HG03039 (cell line): ENCODE results near the gene ABCB1.

ENCODE experiments used
- ATAC-seq: cut with Tn5 transposase; IDR thresholded peaks from one replicate; pipeline ENCODE4 v1.9.1; 2021; ENCODE audit warnings: mild to moderate bottlenecking, moderate library complexity; ENCODE audit not compliant: unreplicated experiment

ABCB1 gene

DNA sequence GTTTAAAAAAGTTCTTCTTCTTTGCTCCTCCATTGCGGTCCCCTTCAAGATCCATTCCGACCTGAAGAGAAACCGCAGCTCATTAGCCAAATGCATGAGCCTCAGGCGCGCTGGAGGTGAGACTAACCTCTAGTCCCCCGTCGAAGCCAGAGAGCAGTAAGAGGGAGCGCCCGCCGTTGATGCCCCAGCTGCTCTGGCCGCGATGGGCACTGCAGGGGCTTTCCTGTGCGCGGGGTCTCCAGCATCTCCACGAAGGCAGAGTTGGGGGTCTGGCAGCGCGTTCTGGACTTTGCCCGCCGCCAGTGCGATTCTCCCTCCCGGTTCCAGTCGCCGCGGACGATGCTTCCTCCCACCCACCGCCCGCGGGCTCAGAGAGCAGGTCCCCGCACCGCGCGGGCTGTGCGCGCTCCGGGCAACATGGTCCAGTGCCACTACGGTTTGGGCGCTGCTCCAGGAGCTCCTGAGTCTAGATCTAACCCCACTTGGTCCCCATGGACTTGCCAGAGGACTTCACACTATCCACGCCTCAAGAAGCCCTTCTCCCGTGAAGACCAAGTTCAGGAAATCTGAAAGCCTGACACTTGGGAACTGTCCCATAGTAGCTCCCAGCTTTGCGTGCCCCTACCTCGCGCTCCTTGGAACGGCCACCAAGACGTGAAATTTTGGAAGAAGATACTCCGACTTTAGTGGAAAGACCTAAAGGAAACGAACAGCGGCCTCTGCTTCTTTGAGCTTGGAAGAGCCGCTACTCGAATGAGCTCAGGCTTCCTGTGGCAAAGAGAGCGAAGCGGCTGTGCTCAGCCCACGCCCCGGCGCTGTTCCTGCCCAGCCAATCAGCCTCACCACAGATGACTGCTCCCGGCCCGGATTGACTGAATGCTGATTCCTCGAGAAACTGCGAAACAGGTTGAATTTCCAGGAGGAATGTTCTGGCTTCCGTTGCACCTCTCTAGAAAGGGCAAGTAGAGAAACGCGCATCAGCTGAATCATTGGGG lies at the start of gene ABCB1:
TSS of gene ABCB1 (minus strand) at position 755 of the 995 bp plus-strand sequence. CDS start at position 55, 700 bp downstream.
- peak; percentile 68 for ATAC-seq

- ATAC-seq: no peak
Measured at GRCh38 chr7:87648316-87648715, 47.6 kb upstream of the ABCB1 start.

GRCh38 chr7:87645446-87645845 lies 44.8 kb upstream of the ABCB1 start:
- ATAC-seq: no peak

DNA sequence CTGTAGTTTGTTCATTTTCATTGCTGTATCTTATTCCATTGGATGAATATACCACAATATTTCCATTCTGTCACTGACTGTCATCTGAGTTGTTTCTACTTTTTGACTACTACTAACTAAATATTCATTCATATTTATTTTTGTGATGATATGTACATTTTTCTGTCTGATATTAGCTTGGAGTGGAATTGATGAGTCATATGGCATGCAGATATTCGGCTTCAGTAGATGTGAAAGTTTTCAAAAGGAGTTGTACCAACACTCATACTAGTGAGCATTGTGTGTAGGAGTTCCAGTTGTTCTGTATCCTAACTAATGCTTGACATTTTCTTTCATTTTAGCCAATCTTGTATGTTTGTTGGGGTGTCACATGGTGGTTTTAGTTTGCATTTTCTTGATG lies 35.2 kb upstream of the ABCB1 start:
- no peak for ATAC-seq

GRCh38 chr7:87628780-87629569 lies 28.3 kb upstream of the ABCB1 start:
- ATAC-seq: no peak

DNA sequence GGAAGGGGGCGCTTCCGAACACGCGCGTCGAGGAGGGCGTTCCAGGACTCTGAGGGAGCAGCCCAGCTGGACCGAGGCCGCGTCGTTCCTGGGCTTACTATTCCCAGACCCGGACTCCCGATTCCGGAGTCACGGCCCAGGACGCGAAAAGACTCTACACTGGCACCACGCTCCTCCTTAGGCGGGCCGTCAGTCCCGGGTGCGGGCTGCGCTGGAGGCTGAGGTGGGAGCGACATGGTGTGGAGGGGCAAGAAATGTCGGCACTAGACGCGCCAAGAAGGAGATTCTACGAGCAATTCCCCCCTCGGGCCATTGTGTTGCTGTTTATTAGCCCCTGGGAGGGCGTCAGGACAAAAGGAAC lies 26.9 kb upstream of the ABCB1 start:
- ATAC-seq: peak; percentile 11

DNA sequence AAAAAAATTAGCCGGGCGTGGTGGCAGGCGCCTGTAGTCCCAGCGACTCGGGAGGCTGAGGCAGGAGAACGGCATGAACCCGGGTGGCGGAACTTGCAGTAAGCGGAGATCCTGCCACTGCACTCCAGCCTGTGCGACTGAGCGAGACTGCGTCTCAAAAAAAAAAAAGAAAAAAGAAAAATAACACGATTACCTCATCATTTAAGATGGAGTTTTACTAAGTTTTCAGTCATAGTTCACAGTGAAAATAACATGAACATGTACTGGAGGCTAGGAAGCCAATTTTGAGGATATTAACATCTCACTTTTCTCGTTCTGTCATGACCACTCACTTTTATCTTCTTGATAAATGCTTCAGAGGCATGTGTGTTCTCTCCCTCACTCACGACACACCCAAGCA lies 24.4 kb upstream of the ABCB1 start:
- no peak for ATAC-seq

- no peak for ATAC-seq
Measured at GRCh38 chr7:87624628-87625027, 23.9 kb upstream of the ABCB1 start.

- no peak for ATAC-seq
Measured at GRCh38 chr7:87615197-87615596, 14.5 kb upstream of the ABCB1 start.

DNA sequence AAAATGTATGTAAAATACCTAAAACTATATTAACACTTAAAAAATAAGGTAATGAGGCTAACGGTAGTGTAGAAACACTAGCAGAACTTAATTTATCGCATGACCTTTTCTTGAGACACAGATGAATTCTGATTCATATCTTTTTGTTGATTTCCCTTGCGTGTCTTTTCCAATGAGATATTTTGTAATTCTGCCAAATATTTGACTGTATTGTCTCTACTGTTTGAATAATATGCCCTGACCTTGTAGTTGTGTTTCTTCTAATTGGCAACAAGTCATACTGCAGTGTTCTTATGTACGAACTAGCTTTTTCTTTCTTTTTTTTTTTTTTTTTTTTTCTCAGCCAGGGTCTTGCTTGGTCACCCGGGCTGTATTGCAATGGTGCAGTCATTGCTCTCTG lies 9.2 kb upstream of the ABCB1 start:
- ATAC-seq: no peak

GRCh38 chr7:87608431-87608830 lies 7.7 kb upstream of the ABCB1 start:
- no peak for ATAC-seq

DNA sequence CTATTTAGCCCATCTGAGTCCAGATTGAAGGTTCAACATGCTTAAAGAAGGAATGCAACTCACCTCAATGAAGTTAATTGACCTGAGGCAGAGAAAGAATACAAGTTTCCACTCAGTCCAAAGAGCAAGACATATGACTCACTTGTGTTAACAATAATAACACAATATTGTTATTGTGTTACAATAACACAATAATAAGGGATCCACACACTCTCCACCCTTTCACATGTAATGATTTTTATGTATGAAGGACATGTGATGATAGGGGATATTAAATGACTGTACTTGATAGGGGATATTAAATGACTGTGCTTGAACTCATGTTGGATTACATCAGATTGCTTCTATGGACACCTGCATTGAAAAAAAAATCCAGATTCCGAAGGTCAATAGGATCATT lies 3.6 kb upstream of the ABCB1 start:
- no peak for ATAC-seq

DNA sequence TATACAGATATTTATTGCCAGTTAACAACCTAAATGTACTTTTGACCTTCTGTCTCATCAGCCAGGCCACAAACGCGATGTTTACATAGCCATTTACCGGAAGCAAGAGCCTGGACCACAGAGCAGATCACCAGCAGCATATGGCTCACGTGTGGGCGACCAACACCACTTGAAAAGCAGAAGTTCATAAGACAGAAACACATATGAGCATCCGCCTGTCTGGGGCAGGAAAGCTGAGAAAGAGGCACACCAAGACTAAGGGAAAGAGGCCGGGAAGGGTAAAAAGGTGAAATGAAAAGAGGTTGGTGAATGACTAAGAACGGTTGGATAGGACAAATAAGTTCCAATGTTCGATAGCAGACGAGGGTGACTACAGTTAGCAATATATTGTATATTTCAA lies 1.3 kb downstream of the ABCB1 start:
- peak; percentile 95 for ATAC-seq

GRCh38 chr7:87598234-87599009 lies 2.3 kb downstream of the ABCB1 start:
- no peak for ATAC-seq

DNA sequence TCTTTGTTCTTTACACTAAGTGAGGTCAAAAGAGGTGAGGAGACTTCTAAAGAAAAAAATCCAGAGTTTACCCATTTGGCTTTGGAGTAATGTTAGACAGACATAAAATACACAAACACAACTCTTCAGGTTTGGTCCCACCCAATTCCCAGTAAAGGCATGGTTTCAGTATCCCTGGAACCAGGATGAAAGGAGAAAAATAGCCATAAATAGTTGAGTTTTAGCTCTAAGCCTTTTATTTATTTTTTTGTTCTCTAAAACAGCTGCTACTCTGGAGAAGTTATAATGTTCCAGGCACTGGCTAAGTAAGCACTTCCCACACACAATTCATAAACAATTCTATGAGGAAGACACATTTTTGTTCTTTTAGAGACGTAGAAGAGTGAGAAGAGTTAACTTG lies 4.0 kb downstream of the ABCB1 start:
- ATAC-seq: no peak

DNA sequence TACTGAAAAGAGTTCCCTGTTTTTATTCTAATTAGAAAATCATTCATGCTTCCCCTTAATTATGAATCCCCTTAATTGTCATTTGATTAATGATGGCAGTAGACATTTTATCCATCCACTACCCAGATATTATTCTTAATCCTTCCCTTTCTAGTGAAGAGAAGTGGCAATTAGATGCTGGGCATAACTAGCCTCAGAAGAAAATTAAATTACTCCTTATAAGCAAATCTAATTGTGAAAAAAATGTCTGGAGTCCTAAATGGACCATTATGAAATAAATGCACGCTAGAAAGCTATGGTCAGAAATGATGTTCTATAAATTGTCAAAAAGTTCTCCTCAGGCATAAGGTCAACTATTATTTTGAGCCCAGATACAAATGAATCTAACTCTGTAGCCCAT lies 4.5 kb downstream of the ABCB1 start:
- ATAC-seq: no peak

- ATAC-seq: no peak
Measured at GRCh38 chr7:87592300-87592699, 8.4 kb downstream of the ABCB1 start.

GRCh38 chr7:87591211-87591610 lies 9.5 kb downstream of the ABCB1 start:
- no peak for ATAC-seq

DNA sequence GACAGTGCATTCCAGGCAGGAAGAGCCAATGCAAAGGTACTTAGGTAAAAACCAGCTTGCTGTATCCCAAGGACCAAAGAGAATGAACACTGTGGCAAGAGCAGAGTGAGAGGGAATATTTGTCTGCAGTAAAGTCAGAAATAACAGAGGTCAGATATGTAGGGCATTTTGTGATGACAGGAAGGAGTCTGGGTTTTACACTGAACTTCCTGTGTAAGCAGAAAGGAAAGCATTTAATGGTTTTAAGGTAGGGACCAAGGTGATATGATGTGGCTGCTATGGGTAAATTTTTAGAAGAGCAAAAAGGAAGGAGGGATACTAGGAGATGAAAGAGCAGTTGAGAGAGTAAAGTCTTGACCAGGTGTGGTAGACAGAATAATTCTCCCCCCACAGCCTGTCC lies 10.1 kb downstream of the ABCB1 start:
- ATAC-seq: no peak

DNA sequence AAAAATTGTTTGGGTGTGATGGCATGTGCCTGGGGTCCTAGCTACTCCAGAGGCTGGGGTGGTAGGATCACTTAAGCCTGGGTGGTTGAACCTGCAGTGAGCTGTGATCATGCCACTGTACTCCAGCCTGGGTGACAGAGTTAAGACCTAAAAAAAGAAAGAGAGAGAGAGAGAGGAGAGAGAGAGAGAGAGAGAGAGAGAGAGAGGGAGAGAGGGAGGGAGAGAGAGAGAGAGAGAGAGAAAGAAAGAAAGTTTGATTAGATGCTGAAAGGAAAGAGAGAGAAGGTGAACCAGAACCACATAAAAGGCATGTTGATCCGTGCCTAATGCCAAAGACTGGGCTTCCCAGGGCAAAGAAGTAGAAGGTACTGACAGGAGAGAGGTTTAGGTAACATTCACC lies 11.1 kb downstream of the ABCB1 start:
- ATAC-seq: no peak

GRCh38 chr7:87581723-87582122 lies 19.0 kb downstream of the ABCB1 start:
- no peak for ATAC-seq
